ENCODE data around the gene ZNF428.

DNA sequence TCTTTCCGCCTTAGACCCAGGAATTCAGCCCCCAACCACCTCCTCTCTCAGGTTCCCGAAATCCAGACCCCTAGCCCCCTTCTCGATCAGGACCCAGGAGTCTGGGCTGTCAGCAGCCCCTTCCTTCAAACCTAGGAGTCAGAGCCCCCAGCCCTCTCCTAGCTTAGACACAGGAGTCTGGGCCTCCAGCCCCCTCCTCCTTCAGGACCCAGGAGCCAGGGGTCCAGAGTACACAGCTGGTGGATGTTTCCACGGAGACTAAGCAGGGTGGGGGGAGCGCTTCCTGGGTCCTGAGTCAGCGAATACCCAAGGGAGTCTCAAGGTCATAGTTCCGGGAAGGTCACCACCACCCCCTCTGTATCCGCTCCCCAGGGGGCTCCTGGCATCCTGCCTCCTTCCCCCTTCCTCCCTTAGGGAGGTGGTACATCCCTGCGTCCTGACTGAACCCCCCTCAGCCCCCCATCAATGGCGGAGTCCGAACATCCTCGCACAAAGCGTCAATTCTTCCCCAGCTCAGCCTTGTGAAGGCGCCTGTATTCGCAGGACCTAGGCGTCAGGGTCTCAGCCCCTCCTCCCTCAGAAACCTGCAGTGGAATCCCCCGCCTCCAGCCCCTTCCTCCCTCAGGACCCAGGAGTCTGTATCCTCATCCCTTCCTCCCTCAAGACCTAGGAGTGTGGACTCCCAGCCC lies 15.6 kb upstream of the ZNF428 start:
- TF ChIP-seq, protein P1, sequence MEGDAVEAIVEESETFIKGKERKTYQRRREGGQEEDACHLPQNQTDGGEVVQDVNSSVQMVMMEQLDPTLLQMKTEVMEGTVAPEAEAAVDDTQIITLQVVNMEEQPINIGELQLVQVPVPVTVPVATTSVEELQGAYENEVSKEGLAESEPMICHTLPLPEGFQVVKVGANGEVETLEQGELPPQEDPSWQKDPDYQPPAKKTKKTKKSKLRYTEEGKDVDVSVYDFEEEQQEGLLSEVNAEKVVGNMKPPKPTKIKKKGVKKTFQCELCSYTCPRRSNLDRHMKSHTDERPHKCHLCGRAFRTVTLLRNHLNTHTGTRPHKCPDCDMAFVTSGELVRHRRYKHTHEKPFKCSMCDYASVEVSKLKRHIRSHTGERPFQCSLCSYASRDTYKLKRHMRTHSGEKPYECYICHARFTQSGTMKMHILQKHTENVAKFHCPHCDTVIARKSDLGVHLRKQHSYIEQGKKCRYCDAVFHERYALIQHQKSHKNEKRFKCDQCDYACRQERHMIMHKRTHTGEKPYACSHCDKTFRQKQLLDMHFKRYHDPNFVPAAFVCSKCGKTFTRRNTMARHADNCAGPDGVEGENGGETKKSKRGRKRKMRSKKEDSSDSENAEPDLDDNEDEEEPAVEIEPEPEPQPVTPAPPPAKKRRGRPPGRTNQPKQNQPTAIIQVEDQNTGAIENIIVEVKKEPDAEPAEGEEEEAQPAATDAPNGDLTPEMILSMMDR (conservative IDR thresholded peaks at IDR 0.05 in 1 of 2, IDR thresholded peaks at IDR 0.05 in 1 of 2; ENCODE audit: low read depth in 1 of 2, low read length in 2 of 2), result no peak
- TF ChIP-seq EZH2 (IDR thresholded peaks at IDR 0.05; ENCODE audit: low read length, missing control alignments), result no peak
